Stimulated activated CD8-positive, alpha-beta memory T cell treated with anti-CD3 and anti-CD28 coated beads, Interleukin-4, amount 100 ng/mL, for 48 hours (primary cell): ENCODE results near the gene COTL1.
A peak's percentile ranks its signal among the peaks of the same experiment; 100 is the strongest.

ENCODE experiments used
- DNase-seq: peaks from one replicate; pipeline ENCODE4 v3.0.0-alpha.2; 2020

The COTL1 gene

DNA sequence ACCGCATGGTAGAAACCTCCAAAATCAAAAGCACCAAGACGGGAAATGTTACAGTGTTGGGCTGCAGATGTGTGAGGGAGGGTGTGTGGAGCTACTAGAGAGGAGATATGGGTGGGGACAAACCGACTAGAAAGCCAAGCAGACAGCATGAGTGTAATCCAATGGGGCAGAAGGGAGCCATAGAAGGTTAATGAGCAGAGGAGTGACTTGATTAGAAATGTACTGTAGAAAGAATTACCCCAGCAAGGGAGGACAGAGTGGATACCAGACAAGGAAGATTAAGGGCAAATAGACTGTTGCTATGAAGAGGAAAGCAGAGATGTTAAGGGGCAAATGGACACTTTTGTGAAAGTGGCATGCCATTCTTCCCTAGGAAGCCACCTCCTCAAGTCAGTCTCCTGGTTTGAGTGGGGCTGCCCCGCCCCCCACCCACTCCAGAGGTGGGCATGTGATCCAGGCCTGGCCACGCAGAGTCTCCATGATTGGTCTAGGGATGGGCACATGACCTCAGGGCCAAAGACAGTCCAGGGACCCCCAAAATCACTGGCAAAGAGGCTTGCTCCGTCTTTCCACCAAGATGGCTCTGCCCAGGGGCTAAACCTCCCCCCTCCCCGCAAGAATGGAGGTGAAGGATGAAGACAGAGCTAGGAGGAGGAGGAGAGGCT, 4.3 kb downstream of the COTL1 start:
- no peak for DNase-seq

DNA sequence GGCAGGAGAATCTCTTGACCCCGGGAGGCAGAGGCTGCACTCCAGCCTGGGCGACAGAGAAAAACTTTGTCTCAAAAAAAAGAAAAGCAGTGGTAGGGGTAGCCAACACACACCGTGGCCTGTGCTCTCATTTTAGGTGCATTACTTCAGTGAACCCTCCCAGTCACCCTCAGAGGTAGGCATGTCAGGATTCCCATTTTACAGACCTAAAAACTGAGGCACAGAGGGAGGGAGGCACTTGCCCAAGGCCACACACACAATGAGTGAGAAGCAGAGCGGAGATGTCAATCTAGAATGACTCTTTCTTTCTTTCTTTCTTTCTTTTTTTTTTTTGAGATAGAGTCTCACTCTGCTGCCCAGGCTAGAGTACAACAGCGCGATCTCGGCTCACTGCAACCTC, 5.2 kb downstream of the COTL1 start:
- DNase-seq: no peak

DNA sequence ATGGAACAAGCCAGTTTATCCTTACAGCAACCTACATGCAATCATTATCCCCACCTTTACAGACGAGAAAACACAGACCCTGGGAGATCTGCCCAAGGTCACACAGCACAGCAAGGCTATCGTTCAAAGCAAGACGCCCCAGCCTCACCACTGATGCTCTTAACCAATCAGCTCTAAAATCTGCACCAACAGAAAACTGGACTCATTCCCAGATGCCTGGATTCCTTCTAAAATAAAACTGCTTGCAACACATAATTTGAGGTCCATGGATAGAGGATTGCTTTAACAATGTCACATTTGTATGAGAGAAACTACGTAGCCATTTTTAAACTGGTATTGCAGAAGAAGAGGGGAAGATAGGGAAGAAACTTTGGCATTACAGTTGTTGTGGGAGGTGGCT, 6.8 kb downstream of the COTL1 start:
- no peak for DNase-seq

DNA sequence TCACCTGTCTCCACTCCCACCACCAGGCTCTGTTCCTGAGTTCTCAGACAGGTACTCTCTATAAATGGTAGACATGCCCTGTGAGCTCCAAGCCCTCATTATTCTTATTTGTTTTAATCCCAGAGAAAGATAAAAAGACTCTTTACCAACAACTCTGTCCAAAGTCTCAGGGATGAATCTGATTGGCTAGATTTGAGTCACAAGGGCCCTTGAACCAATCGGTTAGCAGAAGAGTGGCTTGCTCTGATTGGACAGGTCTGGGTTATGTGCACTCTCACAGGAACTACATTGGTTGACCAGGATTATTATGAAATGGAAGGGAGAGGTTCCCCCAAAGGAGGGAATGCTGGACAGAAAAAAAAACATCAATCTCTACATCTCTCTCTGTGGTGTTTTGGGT, 7.5 kb downstream of the COTL1 start:
- DNase-seq: no peak

DNA sequence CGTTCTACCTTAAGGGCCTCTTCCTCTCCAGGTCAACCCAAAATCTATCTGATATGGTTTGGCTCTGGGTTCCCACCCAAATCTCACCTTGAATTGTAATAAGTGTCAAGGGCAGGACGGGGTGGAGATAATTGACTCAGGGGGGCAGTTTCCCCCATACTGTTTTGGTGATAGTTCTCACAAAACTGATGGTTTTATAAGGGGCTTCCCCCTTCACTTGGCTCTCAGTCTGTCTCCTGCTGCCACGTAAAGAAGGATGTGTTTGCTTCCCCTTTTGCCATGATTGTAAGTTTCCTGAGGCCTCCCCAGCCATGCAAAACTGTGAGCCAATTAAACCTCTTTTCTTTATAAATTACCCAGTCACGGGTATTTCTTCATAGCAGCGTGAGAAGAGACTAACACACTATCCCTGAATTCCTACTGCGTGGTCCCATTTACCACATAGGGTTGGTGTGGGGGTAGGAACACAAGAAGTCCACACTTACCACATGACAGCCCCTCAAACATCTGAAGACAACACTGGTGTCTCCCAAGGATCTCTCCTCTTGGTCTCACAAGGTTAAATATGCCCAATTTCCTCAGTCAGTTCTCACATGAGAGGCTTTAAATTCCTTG, 8.2 kb downstream of the COTL1 start:
- DNase-seq: no peak

DNA sequence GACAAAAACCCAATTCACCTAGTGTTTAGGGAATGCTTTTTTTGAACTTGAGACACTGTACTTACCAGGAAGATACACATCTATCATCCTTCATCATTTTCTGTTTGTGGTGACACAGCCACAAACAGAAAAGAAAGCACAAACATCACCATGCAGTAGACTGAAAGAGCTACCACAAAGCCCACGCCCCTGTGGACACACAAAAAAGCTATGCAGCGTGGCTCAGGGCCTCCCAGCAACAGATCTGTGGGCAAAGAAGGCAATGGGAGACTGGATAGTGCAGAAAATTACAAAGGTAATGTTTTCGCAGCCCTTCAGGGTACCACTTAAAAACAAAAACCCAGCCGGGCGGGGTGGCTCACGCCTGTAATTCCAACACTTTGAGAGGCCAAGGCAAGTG, 9.6 kb downstream of the COTL1 start:
- DNase-seq: peak; percentile 57

DNA sequence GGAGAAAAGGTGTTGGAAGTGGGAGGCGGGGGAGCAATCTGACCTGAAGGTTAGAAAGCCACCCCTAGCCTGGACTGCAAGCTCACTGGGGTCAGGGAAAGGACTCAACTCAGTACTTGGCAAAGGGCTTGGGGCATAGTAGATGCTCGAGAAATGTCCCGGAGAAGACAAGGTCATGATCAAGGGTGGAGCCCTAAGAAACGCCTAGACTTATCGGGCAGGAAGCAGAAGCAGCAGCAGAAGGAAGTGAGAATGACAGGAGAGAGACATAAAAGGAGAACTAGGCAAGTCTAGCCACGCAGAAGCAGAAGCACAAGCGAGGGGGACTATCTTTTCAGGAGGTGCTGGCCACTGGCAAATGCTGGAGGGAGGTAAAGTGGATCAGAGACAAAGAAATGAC, 10.2 kb downstream of the COTL1 start:
- DNase-seq: no peak

DNA sequence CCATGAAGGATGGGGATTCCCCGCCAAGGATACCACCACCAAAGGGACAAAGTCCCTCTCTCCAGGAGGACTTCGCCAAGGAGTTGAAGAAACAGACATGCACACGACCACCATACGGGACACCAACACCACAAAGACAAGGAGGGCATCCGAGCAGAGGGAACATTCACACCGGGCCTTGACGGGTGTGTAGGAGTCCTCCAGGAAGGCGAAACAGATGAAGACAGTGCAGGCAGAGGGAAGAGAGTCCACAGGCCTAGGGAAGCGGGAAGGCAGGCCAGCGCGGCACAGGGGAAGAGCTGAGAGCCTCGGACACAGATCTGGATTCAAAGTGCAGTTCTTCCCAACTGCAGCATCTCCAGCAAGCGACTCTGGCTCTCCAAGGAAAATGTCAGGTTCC, 10.8 kb downstream of the COTL1 start:
- no peak for DNase-seq

DNA sequence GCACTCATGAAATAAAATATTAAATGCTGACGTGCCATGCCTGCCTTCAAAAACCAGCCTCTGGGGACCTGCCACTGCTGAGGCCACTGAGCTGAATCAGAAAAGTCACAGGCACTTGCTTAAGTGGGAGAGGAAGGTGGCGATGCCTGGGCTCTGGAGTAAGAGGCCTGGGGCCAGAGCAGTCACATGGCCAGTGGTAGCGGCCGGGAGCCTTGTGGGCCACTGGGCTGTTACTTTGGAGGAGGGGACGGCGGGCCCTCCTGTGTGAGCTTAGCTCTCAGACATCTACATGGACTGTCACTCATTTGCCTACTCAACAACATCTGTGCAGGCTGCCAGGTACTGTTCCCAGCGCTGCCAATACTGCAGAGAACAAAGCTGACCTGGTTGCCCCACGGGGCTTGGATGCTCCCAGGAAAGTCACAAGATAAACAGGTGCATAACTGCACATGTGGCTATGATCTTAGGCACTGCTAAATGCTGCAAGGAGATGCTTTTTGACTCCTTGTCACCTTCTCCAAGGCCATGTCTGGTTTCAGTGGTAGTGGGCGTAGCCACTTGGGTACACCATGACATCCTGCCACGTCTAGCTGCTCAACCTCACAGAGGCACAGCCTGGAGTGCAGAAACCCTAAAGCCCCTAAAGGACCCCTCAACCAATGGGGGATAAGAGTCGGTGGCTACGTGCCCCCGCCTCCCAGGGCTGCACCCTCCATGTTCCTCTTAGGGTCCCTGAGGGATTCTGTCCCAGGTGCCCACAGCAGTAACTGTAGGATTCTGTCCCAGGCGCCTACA, 11.6 kb downstream of the COTL1 start:
- DNase-seq: peak; percentile 55

DNA sequence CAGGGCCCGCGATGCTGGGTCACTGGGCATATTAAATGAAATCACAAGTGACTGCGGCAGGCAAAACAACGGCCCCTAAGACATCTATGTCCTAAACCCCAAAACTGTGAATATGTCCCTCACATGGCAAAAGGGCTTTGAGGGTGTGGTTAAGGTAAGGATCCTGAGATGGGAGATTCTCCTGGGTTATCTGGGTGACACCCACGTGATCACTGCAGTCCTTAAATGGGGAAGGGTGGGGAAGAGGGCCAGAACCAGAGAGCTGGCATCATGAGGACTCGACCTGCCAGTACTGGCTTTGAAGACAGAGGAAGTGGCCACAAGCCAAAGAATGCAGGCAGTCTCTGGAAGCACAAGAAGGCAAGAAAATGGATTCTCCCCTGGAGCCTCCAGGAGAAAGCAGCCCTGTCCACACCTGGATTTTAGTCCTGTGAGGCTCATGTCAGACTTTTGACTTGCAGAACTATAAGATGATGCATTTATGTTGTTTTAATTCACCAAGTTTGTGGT, 12.5 kb downstream of the COTL1 start:
- no peak for DNase-seq

DNA sequence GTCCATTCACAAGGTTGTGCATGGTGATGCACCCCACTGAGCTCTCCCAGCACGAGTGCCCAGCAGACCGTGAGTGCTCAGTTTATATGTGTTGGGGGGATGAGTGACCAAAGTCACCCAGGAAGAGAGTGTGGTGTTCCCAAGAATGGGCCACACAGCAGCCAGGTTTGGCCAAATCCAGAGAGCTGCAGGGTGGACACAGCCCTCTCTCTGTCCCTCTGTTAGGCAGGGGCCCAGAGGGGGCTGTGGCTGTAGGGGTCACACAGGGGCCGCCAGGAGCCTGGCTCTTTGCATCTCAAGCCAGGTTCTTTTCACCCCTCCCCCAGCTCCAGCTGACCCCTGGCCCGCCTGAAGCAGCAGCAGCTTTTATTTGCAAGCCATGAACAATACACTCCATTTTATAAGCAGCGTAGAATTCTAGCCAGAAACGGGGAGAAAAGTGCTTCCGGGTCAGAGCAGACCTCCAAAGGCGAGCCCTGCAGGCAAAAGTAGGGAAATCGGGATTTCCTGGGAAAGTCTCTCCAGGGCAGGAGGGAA, 13.3 kb downstream of the COTL1 start:
- no peak for DNase-seq

DNA sequence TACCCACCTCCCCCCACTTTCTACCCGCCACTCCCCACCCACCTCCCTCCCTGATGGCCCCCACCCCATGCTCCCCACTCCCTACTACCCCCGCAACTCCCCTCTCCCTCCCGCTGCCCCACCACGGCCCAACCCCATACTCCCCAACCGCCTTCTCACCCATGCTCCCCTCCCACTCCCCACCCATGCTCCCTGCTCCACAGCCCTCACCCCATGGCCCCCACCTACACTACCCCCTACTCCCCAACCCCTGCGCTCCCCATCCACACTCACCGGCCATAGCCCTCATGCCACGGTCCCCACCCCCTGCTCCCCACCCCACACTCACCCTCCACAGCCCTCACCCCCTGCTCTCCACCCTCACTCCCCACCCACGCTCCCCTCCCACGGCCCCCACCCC, 13.9 kb downstream of the COTL1 start:
- DNase-seq: no peak

DNA sequence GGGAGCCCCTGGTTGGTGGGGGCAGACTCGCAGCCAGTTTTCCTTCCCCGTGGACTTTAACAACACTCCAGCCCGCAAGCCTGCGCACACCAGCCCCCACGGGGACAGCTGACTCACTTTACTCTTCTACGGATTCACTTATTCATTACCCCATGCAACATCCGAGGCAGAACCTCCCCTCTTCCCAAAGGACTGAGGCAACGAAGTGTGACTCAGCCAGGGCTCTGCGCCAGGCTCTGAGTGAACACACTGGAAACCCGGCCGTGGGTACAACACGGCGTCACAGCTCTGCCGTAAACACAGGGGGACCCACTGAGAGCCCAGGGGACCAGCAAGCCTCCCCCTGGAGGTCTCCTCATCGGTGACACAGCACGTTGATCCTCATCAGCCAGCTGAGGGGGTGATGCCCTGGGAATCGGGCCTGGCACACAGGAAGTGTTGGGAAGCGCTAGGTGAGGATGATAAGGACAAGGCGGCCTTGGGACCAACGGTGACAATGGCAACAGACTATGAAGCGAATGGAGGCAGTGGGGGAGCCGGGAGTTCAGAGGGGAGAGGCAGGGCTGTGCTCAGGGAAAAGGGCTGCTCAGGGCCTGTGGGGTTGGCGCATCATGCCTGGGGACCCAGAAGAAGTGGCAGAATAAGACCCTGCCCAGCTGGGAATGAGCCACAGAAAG, 14.6 kb downstream of the COTL1 start:
- DNase-seq: peak; percentile 80

DNA sequence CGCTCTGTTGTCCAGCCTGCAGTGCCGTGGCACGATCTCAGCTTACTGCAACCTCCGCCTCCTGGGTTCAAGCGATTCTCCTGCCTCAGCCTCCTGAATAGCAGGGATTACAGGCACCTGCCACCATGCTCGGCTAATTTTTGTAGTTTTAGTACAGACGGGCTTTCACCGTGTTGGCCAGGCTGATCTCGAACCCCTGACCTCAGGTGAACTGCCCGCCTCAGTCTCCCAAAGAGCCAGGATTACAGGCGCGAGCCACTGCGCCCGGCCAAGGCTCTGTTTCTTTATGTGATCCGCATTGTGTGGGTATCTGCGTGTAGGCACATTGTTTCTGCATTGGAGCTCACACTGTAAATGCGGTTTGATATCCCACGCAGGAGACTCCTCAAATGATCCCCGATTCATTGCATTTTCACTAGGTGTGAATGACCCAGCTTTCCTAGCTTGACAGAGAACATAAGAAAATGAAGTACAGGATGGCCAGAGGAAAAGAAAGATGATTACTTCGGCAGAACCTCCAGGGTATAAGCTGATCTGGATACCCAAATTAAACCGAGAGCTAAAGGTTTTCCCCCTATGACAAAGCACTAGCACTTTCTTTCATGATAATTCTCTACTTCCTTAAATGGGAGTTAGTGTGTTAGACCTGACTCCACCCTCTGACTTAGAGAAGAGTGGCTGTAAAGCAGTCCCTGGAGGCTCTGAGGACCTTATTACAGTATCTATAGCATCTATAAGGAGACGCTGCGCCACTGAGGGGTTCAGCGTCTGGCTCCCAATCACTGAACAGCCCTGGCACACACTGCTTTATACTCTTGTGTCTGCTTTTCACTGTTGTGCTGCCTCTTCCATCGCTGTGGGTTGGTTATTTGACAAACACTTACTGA, 17.3 kb downstream of the COTL1 start:
- DNase-seq: peak; percentile 57

DNA sequence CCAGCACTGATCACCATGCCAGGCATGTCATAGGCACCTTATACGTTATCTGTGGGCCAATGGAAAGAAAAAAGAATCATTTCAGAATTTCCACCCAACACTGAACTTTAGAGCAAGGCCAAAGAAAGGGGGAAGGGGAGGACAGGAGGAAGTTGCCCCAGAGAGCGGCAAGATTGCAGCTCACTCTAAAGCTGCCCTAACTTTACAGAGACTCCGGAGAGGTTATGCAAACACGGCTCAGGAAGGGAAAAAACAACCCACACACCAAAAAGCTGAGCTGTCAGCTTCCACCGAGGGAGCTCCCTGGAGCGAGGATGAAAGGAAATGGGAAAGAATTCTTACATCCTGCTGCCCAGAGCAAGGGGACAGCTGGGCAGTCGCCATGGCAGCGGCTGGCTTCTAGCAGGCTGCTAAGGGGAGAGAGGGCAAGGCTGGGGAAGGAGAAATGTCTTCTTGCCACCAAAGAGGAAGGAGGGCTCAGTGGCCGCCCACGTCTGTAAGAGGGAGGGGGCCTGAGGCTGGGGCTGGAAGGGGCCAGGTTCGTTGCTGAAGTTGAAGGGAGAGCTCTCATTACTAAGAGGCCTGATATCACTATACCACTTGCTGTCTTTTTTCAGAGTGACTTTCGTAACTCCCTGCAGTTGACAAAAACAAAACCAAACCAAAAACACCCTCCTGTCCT, 18.2 kb downstream of the COTL1 start:
- DNase-seq: peak; percentile 82

DNA sequence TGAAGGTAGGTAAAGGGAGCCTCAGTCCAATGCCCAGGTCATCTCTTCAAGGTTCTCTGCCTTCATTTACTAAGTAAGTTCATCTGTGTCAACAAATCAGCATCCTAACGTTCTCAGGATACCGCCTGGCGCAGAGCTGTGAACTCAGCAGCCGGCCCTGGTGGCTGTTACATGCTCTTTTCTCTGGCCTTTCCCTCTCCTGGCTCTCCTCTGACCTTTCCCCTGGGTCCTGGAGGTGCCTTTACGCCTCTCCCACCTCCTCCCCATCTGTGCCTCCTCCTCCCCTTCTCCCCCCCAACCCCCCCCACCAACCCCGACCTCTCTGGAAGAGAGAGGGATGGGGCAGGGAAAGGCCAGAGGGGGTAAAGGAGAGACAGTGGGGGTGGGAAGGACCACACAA, 19.5 kb downstream of the COTL1 start:
- no peak for DNase-seq

DNA sequence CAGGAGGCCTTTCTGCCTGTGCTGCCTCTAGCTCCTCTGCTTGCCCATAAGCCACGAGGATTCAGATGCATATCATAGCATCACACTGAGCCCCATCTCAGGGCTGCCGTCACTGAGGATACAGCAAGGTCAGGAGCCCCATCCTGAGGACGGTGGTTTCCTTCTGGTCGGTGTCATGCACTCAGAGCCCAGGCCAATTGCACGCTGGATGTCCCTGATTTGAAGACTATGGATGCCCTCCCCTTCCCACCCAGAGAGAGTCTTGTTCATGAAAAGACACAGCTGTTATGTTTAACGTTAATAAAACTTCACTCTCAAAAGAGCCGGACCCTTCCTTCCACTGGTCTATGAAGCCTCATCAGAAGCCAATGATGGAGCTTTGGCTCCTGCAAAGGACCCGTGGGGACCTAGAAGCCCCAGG, 19.9 kb downstream of the COTL1 start:
- peak; percentile 69 for DNase-seq

DNA sequence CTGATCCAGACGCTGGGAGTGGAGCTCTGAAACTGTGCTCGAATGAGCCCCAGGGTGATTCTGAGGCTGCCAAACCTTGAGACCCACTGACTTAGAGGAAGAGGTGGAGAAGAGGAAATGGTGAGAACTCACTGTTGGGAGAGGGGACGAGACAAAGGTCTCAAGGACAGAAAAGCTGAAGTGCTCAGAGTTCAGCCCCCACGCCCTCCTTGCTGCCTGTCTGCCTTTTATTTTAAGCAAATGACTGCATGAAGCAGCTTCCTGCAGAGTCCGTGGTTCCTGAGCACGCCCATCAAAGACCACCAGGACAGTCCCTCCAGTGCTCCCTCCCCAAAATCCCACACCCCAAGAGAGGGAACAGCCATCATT, 20.4 kb downstream of the COTL1 start:
- DNase-seq: no peak

DNA sequence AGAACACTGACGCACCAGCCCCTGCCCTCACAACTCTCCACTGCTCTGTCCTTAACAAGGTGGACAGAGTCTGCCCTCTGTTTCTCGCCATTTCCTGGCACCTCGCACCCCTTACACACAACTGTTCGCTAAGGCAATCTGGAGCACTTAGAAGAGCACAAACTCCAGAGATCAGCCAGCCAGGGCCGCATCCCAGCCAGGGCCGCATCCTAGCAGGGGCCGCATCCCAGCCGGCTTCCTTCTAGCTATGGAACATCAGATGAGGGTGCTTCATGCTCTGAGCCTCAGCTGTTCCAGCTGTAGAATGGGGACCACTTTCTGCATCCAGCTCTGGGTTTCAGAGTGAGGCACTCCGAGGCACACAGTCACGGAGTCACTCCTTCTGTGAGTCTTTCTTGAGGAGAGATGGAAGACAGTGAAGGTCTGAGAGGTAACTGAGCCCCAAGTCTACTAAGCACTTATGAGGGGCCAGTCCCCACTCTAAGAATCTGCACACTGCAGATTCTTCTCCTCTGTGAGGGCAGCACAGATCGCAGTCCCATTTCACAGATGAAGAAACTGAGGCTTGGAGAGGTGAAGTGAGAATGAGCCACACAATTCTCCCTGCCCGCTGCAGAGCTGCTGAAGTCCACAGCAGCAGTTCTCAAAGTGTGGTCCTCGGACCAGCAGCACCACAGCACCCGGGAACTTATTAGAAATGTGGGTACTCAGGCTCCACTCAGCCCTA, 20.9 kb downstream of the COTL1 start:
- no peak for DNase-seq

DNA sequence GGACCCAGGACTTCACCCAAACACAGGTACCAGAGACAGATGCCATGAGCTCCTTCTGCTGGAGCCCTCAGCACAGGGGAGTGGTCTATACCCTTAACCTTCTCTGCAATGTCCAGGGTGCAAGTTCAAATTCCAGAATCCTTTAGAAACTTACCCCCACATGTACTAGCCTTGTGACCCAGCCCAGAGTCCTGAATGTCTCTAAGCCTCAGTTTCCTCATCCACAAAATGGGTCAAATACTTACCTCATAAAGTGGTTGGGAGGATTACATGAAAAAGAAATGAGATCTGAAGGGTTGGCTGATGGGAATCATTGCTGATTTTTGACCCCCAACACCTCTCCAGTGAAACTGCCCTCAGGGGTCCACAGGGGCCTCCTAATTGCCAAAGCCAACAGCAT, 21.7 kb downstream of the COTL1 start:
- DNase-seq: no peak

DNA sequence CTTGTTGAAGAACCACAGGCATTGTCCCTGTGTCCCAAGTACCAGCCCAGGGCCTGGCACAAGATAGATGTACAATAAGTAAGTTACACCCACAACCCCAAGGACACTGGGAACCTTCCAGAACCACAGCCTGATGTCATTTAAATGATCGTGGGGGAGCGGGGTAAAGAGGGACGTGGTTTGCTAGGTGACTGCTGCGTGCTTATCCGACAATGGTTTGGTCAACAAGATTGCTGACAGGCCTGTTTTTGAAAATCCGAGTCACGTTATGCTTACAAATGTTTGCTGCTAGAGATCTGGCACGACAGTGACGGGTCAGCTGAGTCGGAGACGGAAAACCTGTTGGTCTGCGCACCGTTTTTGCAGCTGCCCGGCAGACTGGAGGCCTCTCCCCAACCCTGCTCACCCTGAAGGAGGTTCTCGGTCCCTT, 22.8 kb downstream of the COTL1 start:
- no peak for DNase-seq
